Activated T-helper 17 cell treated with anti-CD3 and anti-CD28 coated beads, Interleukin-2, amount 50 U/mL, for 72 hours (primary cell): ENCODE measurements around the gene GARIN5A. TPM values are rescaled to one million over a fixed set of nuclear protein-coding genes. Genes with fewer than 3 reads are reported as not detected.

ENCODE experiments used
- ATAC-seq: fragments of 150-1000 bp; cut with Tn5 transposase; replicated peaks from 2 replicates; pipeline ENCODE4 v1.10.0; 2021; ENCODE audit warnings: mild to moderate bottlenecking, moderate library complexity
- H3K27ac Mint-ChIP-seq: one replicate; pipeline ENCODE4 v1.8.0; 2022; ENCODE audit warnings: mixed read lengths
- H3K27me3 Mint-ChIP-seq: one replicate; pipeline ENCODE4 v1.8.0; 2022; ENCODE audit warnings: mixed read lengths
- H3K36me3 Mint-ChIP-seq: one replicate; pipeline ENCODE4 v1.8.0; 2022; ENCODE audit warnings: low read depth, mild to moderate bottlenecking, mixed read lengths
- H3K4me1 Mint-ChIP-seq: one replicate; pipeline ENCODE4 v1.8.0; 2022; ENCODE audit warnings: mixed read lengths
- H3K4me3 Mint-ChIP-seq: one replicate; pipeline ENCODE4 v1.8.0; 2022; ENCODE audit warnings: mild to moderate bottlenecking, mixed read lengths
- H3K9me3 Mint-ChIP-seq: one replicate; pipeline ENCODE4 v1.8.0; 2022; ENCODE audit warnings: mixed read lengths
- total RNA-seq, 2 donors: library from RNA; stranded (reverse); gene quantifications; one replicate each; pipeline ENCODE4 v1.2.3, GENCODE V29; 2022

Gene GARIN5A
- total RNA-seq, 2 donors from 2014 or later: 0.39 to 1.2 TPM

GRCh38 chr19:50431343-50432220 lies 45.1 kb downstream of the GARIN5A start:
- Mint-ChIP-seq H3K9me3 (no peaks in the 10 kb centered on the region), H3K27ac (peak overlapping the region; percentile 82), H3K36me3 (no peaks in the 10 kb centered on the region), H3K27me3 (peaks cover 13% of the 10 kb centered on the region), H3K4me3 (peak overlapping the region; percentile 87), H3K4me1 (peaks cover 3% of the 10 kb centered on the region)
- ATAC-seq: peak; percentile 98

GRCh38 chr19:50430888-50431342 lies 45.7 kb downstream of the GARIN5A start:
- peaks cover 13% of the 10 kb centered on the region for H3K27me3 Mint-ChIP-seq
- H3K4me3 Mint-ChIP-seq: peak overlapping the region; percentile 87
- H3K9me3 Mint-ChIP-seq: no peaks in the 10 kb centered on the region
- ATAC-seq: no peak
- H3K27ac Mint-ChIP-seq: peak overlapping the region; percentile 82
- peaks cover 3% of the 10 kb centered on the region for H3K4me1 Mint-ChIP-seq
- H3K36me3 Mint-ChIP-seq: no peaks in the 10 kb centered on the region

- peaks cover 3% of the 10 kb centered on the region for H3K4me1 Mint-ChIP-seq
- no peaks in the 10 kb centered on the region for H3K36me3 Mint-ChIP-seq
- H3K4me3 Mint-ChIP-seq: peak overlapping the region; percentile 25
- peaks cover 9% of the 10 kb centered on the region for H3K27me3 Mint-ChIP-seq
- no peak for ATAC-seq
- H3K27ac Mint-ChIP-seq: no peak overlapping the region
- no peaks in the 10 kb centered on the region for H3K9me3 Mint-ChIP-seq
Observed at GRCh38 chr19:50428772-50429463, 47.7 kb downstream of the GARIN5A start.

GRCh38 chr19:50427997-50428425 lies 48.6 kb downstream of the GARIN5A start:
- Mint-ChIP-seq H3K4me3 (peak overlapping the region; percentile 27), H3K27ac (no peak overlapping the region), H3K9me3 (no peaks in the 10 kb centered on the region), H3K36me3 (no peaks in the 10 kb centered on the region), H3K27me3 (peaks cover 6% of the 10 kb centered on the region), H3K4me1 (peaks cover 3% of the 10 kb centered on the region)
- no peak for ATAC-seq

GRCh38 chr19:50427318-50427925 lies 49.2 kb downstream of the GARIN5A start:
- Mint-ChIP-seq H3K4me1 (peaks cover 3% of the 10 kb centered on the region), H3K27ac (no peak overlapping the region), H3K36me3 (no peaks in the 10 kb centered on the region), H3K9me3 (no peaks in the 10 kb centered on the region), H3K27me3 (peaks cover 4% of the 10 kb centered on the region), H3K4me3 (peak overlapping the region; percentile 27)
- ATAC-seq: no peak

GRCh38 chr19:50425581-50425980 lies 51.1 kb downstream of the GARIN5A start:
- Mint-ChIP-seq H3K9me3 (no peaks in the 10 kb centered on the region), H3K27ac (no peak overlapping the region), H3K4me3 (no peak overlapping the region), H3K36me3 (no peaks in the 10 kb centered on the region), H3K4me1 (no peaks in the 10 kb centered on the region), H3K27me3 (peaks cover 11% of the 10 kb centered on the region)
- no peak for ATAC-seq

GRCh38 chr19:50423279-50424113 lies 53.2 kb downstream of the GARIN5A start:
- H3K9me3 Mint-ChIP-seq: no peaks in the 10 kb centered on the region
- no peak for ATAC-seq
- H3K4me3 Mint-ChIP-seq: no peak overlapping the region
- peaks cover 22% of the 10 kb centered on the region for H3K27me3 Mint-ChIP-seq
- peaks cover 11% of the 10 kb centered on the region for H3K4me1 Mint-ChIP-seq
- H3K36me3 Mint-ChIP-seq: peaks cover 10% of the 10 kb centered on the region
- H3K27ac Mint-ChIP-seq: no peak overlapping the region

- H3K27ac Mint-ChIP-seq: no peak overlapping the region
- peaks cover 24% of the 10 kb centered on the region for H3K27me3 Mint-ChIP-seq
- H3K4me3 Mint-ChIP-seq: no peak overlapping the region
- H3K36me3 Mint-ChIP-seq: peaks cover 13% of the 10 kb centered on the region
- no peaks in the 10 kb centered on the region for H3K9me3 Mint-ChIP-seq
- peaks cover 11% of the 10 kb centered on the region for H3K4me1 Mint-ChIP-seq
- no peak for ATAC-seq
Observed at GRCh38 chr19:50422397-50423278, 54.0 kb downstream of the GARIN5A start.

- Mint-ChIP-seq H3K4me3 (no peak overlapping the region), H3K4me1 (peaks cover 11% of the 10 kb centered on the region), H3K27me3 (peaks cover 24% of the 10 kb centered on the region), H3K36me3 (peaks cover 17% of the 10 kb centered on the region), H3K27ac (no peak overlapping the region), H3K9me3 (no peaks in the 10 kb centered on the region)
- ATAC-seq: no peak
Observed at GRCh38 chr19:50420808-50421207, 55.8 kb downstream of the GARIN5A start.

GRCh38 chr19:50420127-50420526 lies 56.5 kb downstream of the GARIN5A start:
- Mint-ChIP-seq H3K9me3 (no peaks in the 10 kb centered on the region), H3K27ac (no peak overlapping the region), H3K4me1 (peaks cover 11% of the 10 kb centered on the region), H3K4me3 (no peak overlapping the region), H3K27me3 (peaks cover 24% of the 10 kb centered on the region), H3K36me3 (peaks cover 18% of the 10 kb centered on the region)
- ATAC-seq: no peak

- Mint-ChIP-seq H3K36me3 (peaks cover 22% of the 10 kb centered on the region), H3K9me3 (no peaks in the 10 kb centered on the region), H3K4me3 (no peak overlapping the region), H3K27ac (no peak overlapping the region), H3K27me3 (peaks cover 24% of the 10 kb centered on the region), H3K4me1 (peaks cover 11% of the 10 kb centered on the region)
- ATAC-seq: no peak
Observed at GRCh38 chr19:50419580-50420035, 57.0 kb downstream of the GARIN5A start.

- ATAC-seq: no peak
- Mint-ChIP-seq H3K4me3 (no peak overlapping the region), H3K36me3 (peaks cover 24% of the 10 kb centered on the region), H3K9me3 (no peaks in the 10 kb centered on the region), H3K27me3 (peaks cover 24% of the 10 kb centered on the region), H3K4me1 (peaks cover 11% of the 10 kb centered on the region), H3K27ac (no peak overlapping the region)
Observed at GRCh38 chr19:50419022-50419579, 57.5 kb downstream of the GARIN5A start.
